Stimulated activated CD4-positive, alpha-beta T cell treated with anti-CD3 and anti-CD28 coated beads, Interleukin-1b, Interleukin-23, amount 100 ng/mL, for 48 hours (primary cell): ENCODE data around the gene ZFAND3.
A peak's percentile ranks its signal among the peaks of the same experiment; 100 is the strongest.

Experiments used
- DNase-seq: peaks from one replicate; pipeline ENCODE4 v3.0.0-alpha.2; 2020

Gene ZFAND3

DNA sequence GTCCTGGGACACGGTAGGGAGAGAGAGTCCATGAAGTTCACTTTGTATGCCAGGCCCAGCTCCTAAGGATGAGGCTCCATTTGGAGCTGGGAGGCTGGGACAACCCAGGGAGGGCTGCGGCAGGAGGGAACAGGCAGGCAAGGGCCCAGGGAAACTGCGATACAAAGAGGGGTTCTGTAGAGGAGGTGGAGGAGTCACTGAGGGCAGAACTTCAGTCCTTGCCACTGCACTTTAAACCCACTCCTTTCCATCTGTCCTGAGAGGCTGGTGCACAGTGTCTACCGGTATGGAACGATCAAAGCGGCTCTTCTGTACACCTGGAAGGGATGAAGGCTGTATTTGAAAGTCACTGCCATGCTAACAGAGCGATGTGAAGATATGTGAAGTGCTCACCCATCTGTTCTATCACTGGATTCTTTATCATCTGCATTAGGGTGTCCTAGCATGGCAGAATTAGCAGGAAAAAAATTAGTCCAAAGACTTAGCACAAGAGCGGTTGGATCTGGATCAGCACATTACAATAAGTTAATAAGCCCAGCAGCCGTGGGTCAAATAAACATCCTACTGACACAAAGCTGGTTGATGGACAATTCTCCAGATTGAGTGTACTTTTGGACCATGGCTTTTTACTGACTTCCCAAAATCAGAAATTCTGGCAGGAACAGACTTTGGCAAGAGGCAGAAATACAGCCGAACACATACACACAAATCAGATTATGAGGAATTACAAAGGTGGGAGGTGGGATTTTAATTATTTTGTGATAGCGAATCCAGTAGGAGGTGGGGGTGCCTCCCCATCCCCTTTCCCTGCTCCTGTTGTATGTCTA, 20.9 kb upstream of the ZFAND3 start:
- DNase-seq, result no peak

- DNase-seq, result no peak
Measured at GRCh38 chr6:37799263-37799644, 20.3 kb upstream of the ZFAND3 start.

- no peak for DNase-seq
Measured at GRCh38 chr6:37800703-37801604, 18.6 kb upstream of the ZFAND3 start.

- no peak for DNase-seq
Measured at GRCh38 chr6:37801605-37801940, 18.0 kb upstream of the ZFAND3 start.

GRCh38 chr6:37802810-37803209, 16.7 kb upstream of the ZFAND3 start:
- no peak for DNase-seq

GRCh38 chr6:37804586-37804985, 14.9 kb upstream of the ZFAND3 start:
- DNase-seq, result no peak

- DNase-seq, result no peak
Measured at GRCh38 chr6:37806213-37806612, 13.3 kb upstream of the ZFAND3 start.

DNA sequence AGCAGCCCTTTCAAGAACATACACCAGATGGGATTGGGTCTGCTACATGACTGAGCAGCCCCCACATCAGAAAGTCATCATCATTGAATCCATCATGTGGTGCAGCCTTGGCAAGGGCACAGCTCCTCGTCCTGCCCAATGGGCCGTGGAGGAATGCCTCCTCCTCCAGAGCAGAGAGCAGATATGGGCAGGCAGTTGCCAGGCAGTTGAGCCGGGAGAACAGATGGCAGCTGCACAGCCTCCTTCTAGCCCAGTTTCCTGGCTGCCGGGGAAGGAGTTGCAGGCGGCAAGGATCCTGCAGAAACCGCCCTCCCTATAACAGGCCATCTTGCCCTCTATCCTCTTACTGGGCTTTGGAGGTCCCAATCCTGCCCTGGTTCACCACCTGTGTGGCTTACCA, 11.9 kb upstream of the ZFAND3 start:
- no peak for DNase-seq

DNA sequence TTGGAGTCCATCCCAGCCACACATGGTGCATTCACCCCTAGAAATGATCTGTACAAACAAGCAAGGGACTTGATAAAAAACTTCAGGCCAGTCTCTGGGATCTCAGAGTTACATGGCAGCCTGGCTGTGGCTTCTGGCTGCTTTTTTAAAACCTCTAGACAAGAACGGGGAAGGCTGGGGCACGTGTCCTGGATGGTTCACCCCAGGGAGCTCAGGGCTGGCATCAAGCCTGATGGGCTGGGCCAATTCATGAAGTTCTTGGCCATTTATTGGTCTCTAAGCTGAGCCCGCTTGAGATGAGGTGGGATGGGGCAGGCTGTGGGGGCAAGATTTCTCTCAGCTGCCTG, 10.4 kb upstream of the ZFAND3 start:
- DNase-seq, result no peak

DNA sequence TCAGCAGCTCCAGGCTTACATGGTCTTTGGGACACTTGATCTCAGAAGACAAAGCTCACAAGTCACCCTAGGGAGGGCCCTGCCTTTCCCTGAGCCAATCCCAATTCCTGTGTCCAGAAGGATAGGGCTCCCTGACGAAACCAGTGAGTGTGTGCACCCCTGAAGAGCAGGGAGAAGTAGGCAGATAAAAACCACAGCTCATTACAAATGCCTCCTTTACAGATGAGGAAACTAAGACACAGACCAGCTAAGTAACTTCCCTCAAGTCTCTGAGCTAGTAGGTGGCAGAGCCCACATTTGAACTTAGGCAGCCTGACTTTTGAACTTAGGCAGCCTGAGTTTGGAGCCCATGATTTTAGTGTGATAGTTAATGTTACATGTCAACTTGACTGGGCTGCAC, 6.7 kb upstream of the ZFAND3 start:
- no peak for DNase-seq

DNA sequence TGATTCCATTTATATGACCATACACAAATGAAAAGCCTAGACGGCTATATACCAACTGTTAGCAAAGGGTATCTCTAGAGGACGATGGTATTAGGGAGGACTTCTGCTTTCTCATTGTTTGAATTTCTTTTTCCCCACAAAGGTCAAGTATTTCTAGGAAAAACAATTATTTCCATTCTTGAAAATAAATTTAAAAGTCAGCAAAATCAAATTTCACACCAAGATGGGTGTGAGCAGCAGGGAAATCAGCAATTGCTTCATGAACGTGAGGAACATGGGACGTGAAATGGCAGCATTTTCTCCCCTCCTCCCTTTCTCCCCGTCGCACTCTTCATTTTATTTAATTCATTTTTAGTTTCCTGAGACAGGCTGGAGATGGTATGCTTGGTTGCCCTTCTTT, 5.2 kb upstream of the ZFAND3 start:
- no peak for DNase-seq

DNA sequence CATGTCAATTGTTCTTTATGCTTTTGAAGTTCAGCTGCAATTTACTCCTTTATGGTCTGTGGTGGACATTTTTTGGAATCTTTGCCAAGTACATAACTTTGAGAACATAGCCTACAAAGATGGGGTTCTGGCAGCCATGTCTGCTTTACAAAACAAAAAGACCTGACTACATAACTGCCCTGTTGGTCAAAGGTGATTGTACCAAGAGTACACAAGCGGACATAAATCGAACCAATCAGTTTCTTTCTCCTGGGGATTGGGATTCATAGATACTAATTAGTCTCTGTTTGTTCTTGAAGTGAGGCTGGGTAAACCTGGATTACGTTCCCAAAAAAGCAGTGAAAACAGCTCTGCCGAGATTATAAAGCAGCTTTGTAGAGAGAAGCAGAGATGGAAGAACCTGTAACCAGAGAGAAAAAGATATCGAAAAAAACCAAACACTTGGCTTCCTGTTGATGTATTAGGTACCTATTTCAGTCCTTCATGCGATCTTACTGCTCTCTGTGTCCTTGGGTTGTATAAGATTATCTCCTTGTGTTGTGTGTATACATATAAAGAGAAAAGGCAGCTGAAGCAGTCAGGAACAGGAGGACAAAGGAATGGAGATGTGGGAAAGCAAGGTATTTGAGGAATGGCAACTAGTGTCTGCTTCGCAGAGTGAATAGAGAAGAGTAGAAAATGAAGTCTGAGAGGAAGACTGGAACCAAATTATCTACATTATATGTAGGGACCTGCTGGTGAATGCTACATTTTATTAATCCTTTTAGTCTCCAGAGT, 2.7 kb upstream of the ZFAND3 start:
- no peak for DNase-seq

DNA sequence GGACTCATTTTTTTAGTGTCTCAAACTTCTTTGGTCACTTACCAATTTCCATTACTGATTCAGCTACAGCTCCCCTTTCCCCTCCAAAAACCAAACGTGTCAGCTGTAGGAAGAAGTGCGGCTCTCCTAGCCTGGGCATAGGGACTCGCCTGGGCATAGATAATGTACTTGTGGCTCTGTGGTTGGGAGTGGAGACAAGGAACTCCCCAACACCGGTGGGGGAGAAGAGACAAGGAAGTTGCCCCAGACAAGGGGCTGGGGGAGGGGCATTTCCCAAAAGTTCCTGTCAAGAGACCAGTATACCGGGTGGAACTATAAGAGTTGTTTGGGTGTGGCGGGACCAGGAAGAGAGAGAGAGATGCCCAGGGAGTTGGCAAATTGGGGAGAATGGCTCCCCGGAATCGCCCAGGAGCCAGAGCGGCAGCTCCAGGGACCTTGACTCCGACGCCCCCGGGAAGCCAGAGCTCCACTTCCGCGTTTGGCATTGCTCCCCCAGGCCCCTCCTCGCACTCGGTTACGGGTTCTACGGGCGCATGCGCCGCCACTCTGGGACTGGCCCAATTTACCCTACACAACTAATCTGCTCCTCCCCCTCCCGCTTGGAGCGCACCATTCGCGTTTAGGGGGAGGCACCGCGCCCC, 871 bp upstream of the ZFAND3 start:
- DNase-seq, result peak; percentile 95

DNA sequence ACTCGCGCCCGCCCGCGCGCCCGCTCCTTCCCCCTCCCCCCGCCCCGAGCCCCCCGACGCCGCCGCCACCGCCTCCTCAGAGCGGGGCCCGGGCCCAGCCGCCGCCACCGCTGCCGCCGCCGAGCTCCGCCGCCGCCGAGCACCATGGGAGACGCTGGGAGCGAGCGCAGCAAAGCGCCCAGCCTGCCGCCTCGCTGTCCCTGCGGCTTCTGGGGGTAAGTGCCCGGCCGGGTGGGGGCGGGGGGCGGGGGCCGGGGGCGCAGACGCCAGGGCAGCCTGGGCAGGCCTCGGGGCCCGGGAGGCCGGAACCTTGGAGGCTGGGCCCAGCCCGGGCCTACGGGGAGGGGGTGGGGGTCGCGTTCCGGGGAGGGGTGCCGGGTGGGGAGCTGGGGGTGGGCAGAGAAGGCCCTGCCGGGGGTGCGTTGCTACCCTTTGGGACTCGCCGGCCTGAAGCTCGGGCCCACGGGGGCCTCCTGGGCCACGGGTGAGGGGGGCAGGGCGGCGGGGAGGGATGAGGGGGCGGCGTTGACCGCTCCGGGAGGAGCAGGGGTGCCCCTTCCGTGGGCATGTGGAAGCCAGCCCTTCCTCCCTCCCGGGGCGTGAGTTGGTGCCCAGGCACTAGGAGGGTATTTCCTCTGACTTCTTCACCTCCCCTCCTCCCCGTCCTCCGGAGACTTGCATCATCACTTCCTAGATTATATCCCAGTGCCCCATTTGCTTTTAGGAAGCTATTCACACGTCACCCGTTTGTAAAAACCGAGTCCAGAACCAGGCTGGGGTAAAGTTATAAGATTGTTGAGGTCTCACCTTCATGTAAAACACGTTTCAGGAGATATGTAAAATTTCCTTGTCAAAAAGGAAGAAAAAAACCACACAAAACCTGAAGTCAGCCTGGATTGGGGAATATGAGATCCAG, 533 bp downstream of the ZFAND3 start:
- peak; percentile 41 for DNase-seq

DNA sequence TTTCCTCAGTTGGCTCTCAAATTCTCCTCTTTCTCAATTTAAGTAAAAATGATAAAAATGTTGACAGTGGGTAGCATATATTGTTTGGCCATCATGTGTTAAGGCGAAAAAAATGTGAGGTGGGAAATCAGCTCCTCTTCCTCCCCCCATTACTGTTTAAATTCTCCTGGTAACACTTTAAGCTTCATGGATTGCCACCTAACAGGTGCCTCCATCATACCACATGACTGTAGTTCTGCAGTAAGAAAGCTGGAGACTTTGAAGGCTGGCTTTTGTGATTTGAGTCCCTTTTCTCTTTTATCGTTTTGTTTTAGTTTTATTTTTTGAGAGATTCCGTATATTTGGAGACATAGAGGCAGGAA, 1.2 kb downstream of the ZFAND3 start:
- no peak for DNase-seq

GRCh38 chr6:37821446-37821845, 1.9 kb downstream of the ZFAND3 start:
- DNase-seq, result no peak

DNA sequence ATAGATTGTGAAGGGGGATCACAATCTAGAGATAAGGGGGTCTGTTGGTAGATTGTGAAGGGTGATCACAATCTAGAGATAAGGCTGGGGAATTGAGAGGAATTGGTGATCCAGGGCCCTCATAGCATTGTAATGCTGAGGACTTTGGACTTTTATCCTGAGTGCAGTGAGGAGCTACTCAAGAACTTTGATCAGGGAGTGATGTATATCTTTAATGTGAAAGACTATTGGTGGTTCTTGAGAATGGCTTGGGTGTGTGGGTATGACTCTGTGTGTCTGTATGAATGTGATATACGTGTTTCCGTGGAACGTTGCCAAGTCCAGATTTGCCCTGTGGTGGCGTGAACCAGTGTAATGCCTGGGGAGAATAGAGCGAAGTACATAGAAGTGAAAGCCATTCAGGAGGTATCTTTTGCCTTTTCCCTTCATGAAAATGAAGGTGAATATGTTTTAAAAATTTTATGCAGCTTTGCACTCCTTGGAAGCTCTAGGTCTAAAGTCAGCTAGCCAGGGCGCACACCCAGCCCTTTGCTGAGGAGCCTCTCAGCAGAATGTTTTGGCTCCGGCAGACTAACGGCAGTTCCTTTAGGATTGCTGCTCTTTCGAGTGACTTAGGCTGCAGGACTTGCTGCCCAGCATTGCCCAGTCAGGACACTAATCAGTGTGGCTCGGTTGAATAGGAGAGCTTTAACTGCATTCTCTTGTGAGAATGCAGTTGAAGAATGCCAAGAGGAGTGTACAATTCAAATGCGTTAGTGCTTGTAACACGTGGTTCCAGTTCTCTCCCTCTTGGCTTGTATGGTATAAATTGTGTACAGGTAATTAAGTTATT, 3.5 kb downstream of the ZFAND3 start:
- DNase-seq, result peak; percentile 60

GRCh38 chr6:37824170-37824569, 4.6 kb downstream of the ZFAND3 start:
- no peak for DNase-seq

GRCh38 chr6:37826188-37826587, 6.7 kb downstream of the ZFAND3 start:
- DNase-seq, result no peak

DNA sequence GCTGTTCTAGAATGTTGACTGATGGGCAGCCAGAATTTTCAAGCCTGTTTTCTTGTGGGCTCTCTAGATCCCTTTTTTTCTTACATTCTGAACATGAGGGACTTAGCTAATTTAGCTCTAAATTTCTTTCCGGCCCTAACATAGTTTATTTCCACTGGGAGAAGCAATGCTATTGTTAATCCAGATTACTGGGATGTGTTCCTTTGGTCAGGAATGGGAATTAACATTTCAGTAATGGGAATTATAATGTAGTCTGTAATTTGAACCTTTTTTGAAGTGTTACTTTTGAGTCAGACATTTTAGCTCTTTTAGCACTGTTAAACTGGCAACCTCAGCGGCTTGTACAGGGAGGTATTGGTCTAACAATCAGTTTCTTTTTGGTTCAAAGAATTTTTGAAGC, 7.5 kb downstream of the ZFAND3 start:
- DNase-seq, result no peak

- DNase-seq, result no peak
Measured at GRCh38 chr6:37827603-37828265, 8.2 kb downstream of the ZFAND3 start.
